Measurements from ENCODE around the gene SPR. TPM values are rescaled to one million over a fixed set of nuclear protein-coding genes. Genes with fewer than 3 reads are reported as not detected.

SPR gene
- total and polyA plus RNA-seq, 3 donors from 2014 or later, result 15.7 to 27.6 (median 21.7) TPM

GRCh38 chr2:72846171-72847095 is 40.8 kb upstream of the SPR start:
- H3K36me3 ChIP-seq (ENCODE audit: low read depth, missing control alignments), result no peaks in the 10 kb centered on the region
- TF ChIP-seq CTCF (IDR thresholded peaks at IDR 0.05), result no peak
- intact Hi-C loops (cut with DNase I; ENCODE audit: low total_unique reads), result no loop called here
- H3K27ac ChIP-seq, result no peak overlapping the region
- H3K4me3 ChIP-seq, result no peak overlapping the region
- H3K9me3 ChIP-seq, result no peaks in the 10 kb centered on the region
- H3K27me3 ChIP-seq, result no peaks in the 10 kb centered on the region
- no peak for DNase-seq
- 86 to 88% methylated on average over 6 of the region's 6 CpGs for WGBS, 2 donors
- H3K4me1 ChIP-seq, result no peaks in the 10 kb centered on the region

DNA sequence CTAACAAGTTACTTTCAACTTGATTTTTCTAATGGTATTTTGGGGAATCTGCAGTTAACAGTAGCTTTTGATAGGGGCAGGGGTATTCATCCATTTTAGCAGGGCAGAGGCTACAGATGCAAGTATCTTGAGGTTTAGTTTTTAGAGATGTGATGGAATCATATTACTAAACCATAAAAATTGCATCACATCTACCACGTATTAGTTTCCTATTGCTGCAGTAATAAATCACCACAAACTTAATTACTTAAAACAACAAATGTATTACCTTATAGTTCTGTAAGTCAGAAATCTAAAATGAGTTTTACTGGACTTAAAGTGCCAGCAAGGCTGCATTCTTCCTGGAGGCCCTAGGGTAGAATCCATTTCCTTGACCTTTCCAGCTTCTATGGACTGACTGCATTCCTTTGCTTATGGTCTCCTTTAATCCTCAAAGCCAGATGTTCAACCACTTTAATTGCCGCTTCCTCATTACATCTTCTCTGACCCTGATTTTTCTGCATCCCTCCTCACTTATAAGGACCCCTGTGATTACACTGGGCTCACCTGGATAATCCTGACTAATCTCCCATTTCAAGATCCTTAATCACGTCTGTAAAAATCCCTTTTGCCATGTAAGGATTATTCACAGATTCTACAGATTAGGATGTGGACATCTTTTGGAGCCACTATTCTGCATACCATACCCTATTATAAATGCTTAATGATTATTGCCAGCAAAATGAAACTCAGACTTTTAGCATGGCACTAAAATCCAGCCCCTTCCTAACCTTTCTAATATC is 39.5 kb upstream of the SPR start:
- Histone ChIP-seq H3K4me3 (no peak overlapping the region), H3K9me3 (no peaks in the 10 kb centered on the region), H3K36me3 (ENCODE audit: low read depth, missing control alignments) (no peaks in the 10 kb centered on the region), H3K27ac (no peak overlapping the region), H3K4me1 (no peaks in the 10 kb centered on the region), H3K27me3 (no peaks in the 10 kb centered on the region)
- intact Hi-C loops (cut with DNase I; ENCODE audit: low total_unique reads), result no loop called here
- TF ChIP-seq POLR2A (IDR thresholded peaks at IDR 0.05), result no peak
- TF ChIP-seq CTCF (IDR thresholded peaks at IDR 0.05), result no peak
- DNase-seq, result no peak
- WGBS, 2 donors, result 65% methylated on average over 3 of the region's 3 CpGs

- intact Hi-C loops (cut with DNase I; ENCODE audit: low total_unique reads), result no loop called here
- TF ChIP-seq POLR2A (IDR thresholded peaks at IDR 0.05) (no peak), CTCF (IDR thresholded peaks at IDR 0.05) (no peak)
- no peaks in the 10 kb centered on the region for H3K9me3 ChIP-seq
- no peaks in the 10 kb centered on the region for H3K4me1 ChIP-seq
- no peak for DNase-seq
- 88 to 95% methylated on average over 3 of the region's 3 CpGs for WGBS, 2 donors
- H3K36me3 ChIP-seq (ENCODE audit: low read depth, missing control alignments), result no peaks in the 10 kb centered on the region
- no peaks in the 10 kb centered on the region for H3K27me3 ChIP-seq
- H3K4me3 ChIP-seq, result no peak overlapping the region
- no peak overlapping the region for H3K27ac ChIP-seq
These were observed 38.6 kb upstream of the SPR start for GRCh38 chr2:72848436-72849137.

GRCh38 chr2:72849138-72849462 is 38.1 kb upstream of the SPR start:
- no peaks in the 10 kb centered on the region for H3K9me3 ChIP-seq
- H3K36me3 ChIP-seq (ENCODE audit: low read depth, missing control alignments), result no peaks in the 10 kb centered on the region
- intact Hi-C loops (cut with DNase I; ENCODE audit: low total_unique reads), result no loop called here
- TF ChIP-seq CTCF (IDR thresholded peaks at IDR 0.05) (no peak), POLR2A (IDR thresholded peaks at IDR 0.05) (no peak)
- H3K4me3 ChIP-seq, result no peak overlapping the region
- DNase-seq, result no peak
- H3K27me3 ChIP-seq, result no peaks in the 10 kb centered on the region
- no peaks in the 10 kb centered on the region for H3K4me1 ChIP-seq
- H3K27ac ChIP-seq, result no peak overlapping the region
- 80 to 93% methylated on average over 1 of the region's 1 CpG for WGBS, 2 donors

Measured in testis (tissue), 3 donors.